Trophoblast cell (in vitro differentiated cells and primary cell): ENCODE measurements around the gene CLPTM1L.

ENCODE experiments used
- DNase-seq, 2 donors: peaks; one replicate each; pipeline ENCODE4 v3.0.0-alpha.2; 2016
- H2AFZ ChIP-seq: 2 replicates; pipeline ENCODE4 v1.6.1; 2013; ENCODE audit warnings: low read length, moderate library complexity, mild to moderate bottlenecking; ENCODE audit not compliant: insufficient read depth, poor library complexity
- H2AK5ac ChIP-seq: 2 replicates; pipeline ENCODE4 v1.6.1; 2013; ENCODE audit warnings: mild to moderate bottlenecking, low read length
- H2BK120ac ChIP-seq: 2 replicates; pipeline ENCODE4 v1.6.1; 2013; ENCODE audit warnings: low read length, mild to moderate bottlenecking, moderate library complexity; ENCODE audit not compliant: insufficient read depth, poor library complexity
- H2BK12ac ChIP-seq: 2 replicates; pipeline ENCODE4 v1.6.1; 2013; ENCODE audit warnings: mild to moderate bottlenecking, low read length, moderate library complexity
- H2BK5ac ChIP-seq: 2 replicates; pipeline ENCODE4 v1.6.1; 2013; ENCODE audit warnings: low read length, low read depth, moderate library complexity, mild to moderate bottlenecking; ENCODE audit not compliant: poor library complexity
- H3K14ac ChIP-seq: 2 replicates; pipeline ENCODE4 v1.6.1; 2013; ENCODE audit warnings: mild to moderate bottlenecking, low read length
- H3K18ac ChIP-seq: 2 replicates; pipeline ENCODE4 v1.6.1; 2013; ENCODE audit warnings: mild to moderate bottlenecking, low read length
- H3K23ac ChIP-seq: 2 replicates; pipeline ENCODE4 v1.6.1; 2013; ENCODE audit warnings: low read length
- H3K27ac ChIP-seq: 2 replicates; pipeline ENCODE4 v1.5.1; 2013; ENCODE audit warnings: low read depth, mild to moderate bottlenecking, inconsistent platforms, low read length, moderate library complexity
- H3K27me3 ChIP-seq: 2 replicates; pipeline ENCODE4 v1.6.1; 2013; ENCODE audit warnings: inconsistent platforms, mild to moderate bottlenecking, low read length, moderate library complexity; ENCODE audit not compliant: insufficient read depth
- H3K36me3 ChIP-seq, 2 experiments: 1 replicate in 1 of 2; 2 replicates in 1 of 2; pipeline ENCODE4 v1.6.1; 2013; ENCODE audit warnings: low read length in 2 of 2, mild to moderate bottlenecking in 2 of 2, moderate library complexity in 1 of 2; ENCODE audit not compliant: insufficient read depth in 2 of 2, control insufficient read depth in 1 of 2
- H3K4ac ChIP-seq: 2 replicates; pipeline ENCODE4 v1.6.1; 2013; ENCODE audit warnings: low read depth, mild to moderate bottlenecking, low read length, moderate library complexity
- H3K4me1 ChIP-seq, 2 experiments: 1 replicate in 1 of 2; 2 replicates in 1 of 2; pipeline ENCODE4 v1.6.1; 2013; ENCODE audit warnings: low read length in 2 of 2, mild to moderate bottlenecking in 2 of 2, moderate library complexity in 1 of 2; ENCODE audit not compliant: insufficient read depth in 2 of 2, control insufficient read depth in 1 of 2
- H3K4me2 ChIP-seq: 2 replicates; pipeline ENCODE4 v1.6.1; 2013; ENCODE audit warnings: inconsistent platforms, mild to moderate bottlenecking, low read length, moderate library complexity
- H3K4me3 ChIP-seq: 2 replicates; pipeline ENCODE4 v1.5.1; 2013; ENCODE audit warnings: mild to moderate bottlenecking, low read depth, low read length, inconsistent platforms
- H3K79me1 ChIP-seq: one replicate; pipeline ENCODE4 v1.6.1; 2013; ENCODE audit warnings: low read length
- H3K79me2 ChIP-seq: 2 replicates; pipeline ENCODE4 v1.6.1; 2013; ENCODE audit warnings: low read length, mild to moderate bottlenecking; ENCODE audit not compliant: control insufficient read depth, insufficient read depth, poor library complexity
- H3K9ac ChIP-seq: 2 replicates; pipeline ENCODE4 v1.6.1; 2013; ENCODE audit warnings: mild to moderate bottlenecking, low read length
- H3K9me3 ChIP-seq: 2 replicates; pipeline ENCODE4 v1.6.1; 2013; ENCODE audit warnings: low read depth, mild to moderate bottlenecking, control low read depth, inconsistent platforms, low read length; ENCODE audit not compliant: insufficient read depth
- H4K12ac ChIP-seq: 2 replicates; pipeline ENCODE4 v1.6.1; 2013; ENCODE audit warnings: low read depth, mild to moderate bottlenecking, low read length, moderate library complexity
- H4K8ac ChIP-seq: 2 replicates; pipeline ENCODE4 v1.6.1; 2013; ENCODE audit warnings: low read depth, mild to moderate bottlenecking, low read length, moderate library complexity
- H4K91ac ChIP-seq: one replicate; pipeline ENCODE4 v1.6.1; 2013; ENCODE audit warnings: low read depth, mild to moderate bottlenecking, low read length, moderate library complexity
- WGBS: extraction: QIAGEN DNeasy Blood & Tissue Kit; methylation state at CpG from one replicate; pipeline ENCODE4 v1.1.7; 2013; ENCODE audit warnings: missing lambda C conversion rate; ENCODE audit not compliant: insufficient read length, insufficient coverage; ENCODE audit errors: extremely low coverage; 5-methylcytosine and 5-hydroxymethylcytosine counted together

The CLPTM1L gene

DNA sequence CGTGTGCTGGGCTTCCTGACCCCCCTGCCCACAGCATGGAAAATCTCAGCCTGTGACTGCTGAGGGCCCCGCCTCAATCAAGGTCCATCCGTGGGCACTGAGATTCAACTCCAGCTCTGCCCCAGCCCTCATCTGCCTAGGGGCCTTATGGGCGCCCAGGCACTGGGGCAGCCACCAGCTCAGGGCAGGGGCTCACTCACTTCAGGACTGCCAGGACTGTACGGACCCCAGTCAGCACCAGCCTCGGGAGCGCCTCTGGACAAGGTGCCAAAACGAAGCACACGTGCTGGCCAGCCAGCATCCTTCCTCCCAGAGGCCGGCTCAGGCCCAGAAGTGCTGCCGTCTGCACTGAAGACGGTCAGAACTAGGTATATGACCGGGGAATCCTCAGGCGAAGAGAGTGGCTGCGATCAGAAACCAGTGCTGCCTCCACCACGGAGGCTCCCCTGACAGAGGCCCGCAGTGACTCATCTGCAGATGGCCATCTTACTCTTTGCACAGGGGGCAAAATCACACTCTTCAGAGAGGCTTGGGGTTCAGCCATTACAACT is 19.6 kb downstream of the CLPTM1L start:
- peaks cover 65 to 69% of the 10 kb centered on the region in 2 experiments for H3K36me3 ChIP-seq
- H3K79me1 ChIP-seq = no peaks in the 10 kb centered on the region
- H3K27me3 ChIP-seq = no peaks in the 10 kb centered on the region
- H4K12ac ChIP-seq = no peak overlapping the region
- H3K4me3 ChIP-seq = no peak overlapping the region
- H2AFZ ChIP-seq = no peak overlapping the region
- no peak overlapping the region for H3K4me2 ChIP-seq
- H3K9ac ChIP-seq = no peak overlapping the region
- no peak overlapping the region for H2BK5ac ChIP-seq
- H3K79me2 ChIP-seq = no peaks in the 10 kb centered on the region
- H4K8ac ChIP-seq = no peak overlapping the region
- no CpG with 5 or more reads among the region's 17 CpGs for WGBS
- H4K91ac ChIP-seq = no peak overlapping the region
- H3K23ac ChIP-seq = no peak overlapping the region
- H3K18ac ChIP-seq = no peak overlapping the region
- no peak overlapping the region for H3K4ac ChIP-seq
- H3K9me3 ChIP-seq = peaks cover 30% of the 10 kb centered on the region
- H3K27ac ChIP-seq = no peak overlapping the region
- no peak overlapping the region for H2AK5ac ChIP-seq
- H2BK120ac ChIP-seq = no peak overlapping the region
- no peak overlapping the region for H3K14ac ChIP-seq
- no peak for DNase-seq
- no peaks in the 10 kb centered on the region for H3K4me1 ChIP-seq
- no peak overlapping the region for H2BK12ac ChIP-seq

DNA sequence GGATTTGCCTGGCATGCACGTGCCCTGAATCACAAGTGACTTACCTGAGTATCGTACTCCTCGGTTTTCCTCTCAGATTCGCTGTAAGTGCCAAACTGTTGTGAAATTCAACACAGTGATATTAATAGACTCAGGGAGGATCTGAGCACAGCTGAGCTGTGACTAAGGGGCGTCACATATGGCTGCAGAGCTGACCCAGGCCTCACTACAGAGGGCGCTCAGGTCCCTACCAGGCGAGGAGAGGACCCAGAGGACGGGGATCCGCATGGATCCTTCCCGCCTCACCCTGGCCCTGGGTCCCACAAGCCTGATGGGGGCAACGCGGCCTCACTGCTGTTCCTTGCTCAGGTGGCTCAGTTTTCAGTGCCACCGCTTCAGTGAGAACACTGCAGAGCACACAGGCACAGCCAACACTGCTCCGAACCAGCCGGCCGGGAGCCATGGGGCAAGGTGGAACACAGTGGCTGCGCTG is 20.1 kb downstream of the CLPTM1L start:
- no peak overlapping the region for H4K91ac ChIP-seq
- DNase-seq = no peak
- H4K12ac ChIP-seq = no peak overlapping the region
- no peak overlapping the region for H3K23ac ChIP-seq
- H4K8ac ChIP-seq = no peak overlapping the region
- H2AK5ac ChIP-seq = no peak overlapping the region
- H2BK12ac ChIP-seq = no peak overlapping the region
- no peak overlapping the region for H2BK120ac ChIP-seq
- H3K4me3 ChIP-seq = no peak overlapping the region
- H3K27me3 ChIP-seq = no peaks in the 10 kb centered on the region
- no peaks in the 10 kb centered on the region for H3K79me2 ChIP-seq
- H3K4me2 ChIP-seq = no peak overlapping the region
- H3K9ac ChIP-seq = no peak overlapping the region
- H3K27ac ChIP-seq = no peak overlapping the region
- no peaks in the 10 kb centered on the region for H3K4me1 ChIP-seq
- H3K4ac ChIP-seq = no peak overlapping the region
- peaks cover 64 to 69% of the 10 kb centered on the region in 2 experiments for H3K36me3 ChIP-seq
- no peak overlapping the region for H2BK5ac ChIP-seq
- no peaks in the 10 kb centered on the region for H3K79me1 ChIP-seq
- peaks cover 25% of the 10 kb centered on the region for H3K9me3 ChIP-seq
- H2AFZ ChIP-seq = no peak overlapping the region
- WGBS = no CpG with 5 or more reads among the region's 17 CpGs
- no peak overlapping the region for H3K14ac ChIP-seq
- H3K18ac ChIP-seq = no peak overlapping the region

DNA sequence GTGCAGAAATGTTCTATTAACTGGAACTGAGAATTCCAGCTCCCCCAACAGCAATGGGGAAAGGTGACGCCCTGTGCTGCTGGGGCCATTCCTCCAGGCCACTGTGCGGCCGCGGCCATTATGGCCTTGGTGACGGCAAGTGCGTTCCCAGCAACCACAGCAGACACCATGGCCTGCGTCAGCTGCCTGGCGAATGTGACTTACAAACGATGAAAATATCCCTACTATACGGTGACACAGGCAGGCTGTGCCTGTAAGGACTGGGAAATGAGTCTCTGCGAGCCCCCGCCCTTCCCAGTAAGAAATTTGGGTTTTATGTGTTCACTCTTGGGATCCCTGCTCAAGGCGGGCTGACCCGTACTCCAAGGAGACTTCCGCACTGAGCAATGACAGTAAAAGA is 20.6 kb downstream of the CLPTM1L start:
- H3K9me3 ChIP-seq = peaks cover 25% of the 10 kb centered on the region
- H4K8ac ChIP-seq = no peak overlapping the region
- peaks cover 69 to 73% of the 10 kb centered on the region in 2 experiments for H3K36me3 ChIP-seq
- H2BK5ac ChIP-seq = no peak overlapping the region
- no peaks in the 10 kb centered on the region for H3K27me3 ChIP-seq
- H2AK5ac ChIP-seq = no peak overlapping the region
- no peak overlapping the region for H3K18ac ChIP-seq
- no peak overlapping the region for H3K4me2 ChIP-seq
- no peak overlapping the region for H2BK120ac ChIP-seq
- no CpG with 5 or more reads among the region's 15 CpGs for WGBS
- no peaks in the 10 kb centered on the region for H3K4me1 ChIP-seq
- no peak overlapping the region for H3K14ac ChIP-seq
- H3K79me1 ChIP-seq = no peaks in the 10 kb centered on the region
- H3K4me3 ChIP-seq = no peak overlapping the region
- H4K12ac ChIP-seq = no peak overlapping the region
- no peaks in the 10 kb centered on the region for H3K79me2 ChIP-seq
- DNase-seq = no peak
- H3K9ac ChIP-seq = no peak overlapping the region
- H2AFZ ChIP-seq = no peak overlapping the region
- H2BK12ac ChIP-seq = no peak overlapping the region
- H3K27ac ChIP-seq = no peak overlapping the region
- no peak overlapping the region for H3K23ac ChIP-seq
- no peak overlapping the region for H4K91ac ChIP-seq
- H3K4ac ChIP-seq = no peak overlapping the region

DNA sequence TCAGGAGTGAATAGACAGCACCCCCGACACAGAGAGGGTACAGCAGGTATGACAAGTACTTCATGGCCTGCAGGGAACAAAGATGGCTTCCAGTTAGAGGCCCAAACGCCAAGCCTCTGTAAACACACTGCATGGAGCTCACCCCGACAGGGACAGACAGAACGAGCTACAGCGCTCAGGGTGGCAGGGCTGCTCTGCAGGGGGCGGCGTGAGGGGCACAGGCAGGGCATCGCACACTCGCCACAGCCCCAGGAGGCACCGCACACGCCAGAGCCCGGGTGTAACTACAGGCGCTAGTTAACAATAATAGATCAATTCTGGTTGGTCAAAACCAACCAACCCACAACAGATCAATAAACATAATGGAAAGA is 21.1 kb downstream of the CLPTM1L start:
- no peak overlapping the region for H2BK5ac ChIP-seq
- H2BK120ac ChIP-seq = no peak overlapping the region
- no peaks in the 10 kb centered on the region for H3K4me1 ChIP-seq
- H3K23ac ChIP-seq = no peak overlapping the region
- no peak overlapping the region for H3K18ac ChIP-seq
- peaks cover 69 to 73% of the 10 kb centered on the region in 2 experiments for H3K36me3 ChIP-seq
- no peak overlapping the region for H2AFZ ChIP-seq
- H3K4me3 ChIP-seq = no peak overlapping the region
- no peak for DNase-seq
- no peaks in the 10 kb centered on the region for H3K27me3 ChIP-seq
- H3K27ac ChIP-seq = no peak overlapping the region
- H3K79me1 ChIP-seq = no peaks in the 10 kb centered on the region
- no peak overlapping the region for H2BK12ac ChIP-seq
- WGBS = no CpG with 5 or more reads among the region's 13 CpGs
- H3K4ac ChIP-seq = no peak overlapping the region
- no peak overlapping the region for H3K14ac ChIP-seq
- no peak overlapping the region for H3K9ac ChIP-seq
- H3K79me2 ChIP-seq = no peaks in the 10 kb centered on the region
- H3K4me2 ChIP-seq = no peak overlapping the region
- no peak overlapping the region for H4K12ac ChIP-seq
- H4K8ac ChIP-seq = no peak overlapping the region
- H3K9me3 ChIP-seq = peaks cover 20% of the 10 kb centered on the region
- H4K91ac ChIP-seq = no peak overlapping the region
- H2AK5ac ChIP-seq = no peak overlapping the region
